Measurements from ENCODE around the gene USF3. TPM values are rescaled to one million over a fixed set of nuclear protein-coding genes. Genes with fewer than 3 reads are reported as not detected.

Gene USF3
- total RNA-seq, 1 donor from 2014 or later: 20.8 TPM

DNA sequence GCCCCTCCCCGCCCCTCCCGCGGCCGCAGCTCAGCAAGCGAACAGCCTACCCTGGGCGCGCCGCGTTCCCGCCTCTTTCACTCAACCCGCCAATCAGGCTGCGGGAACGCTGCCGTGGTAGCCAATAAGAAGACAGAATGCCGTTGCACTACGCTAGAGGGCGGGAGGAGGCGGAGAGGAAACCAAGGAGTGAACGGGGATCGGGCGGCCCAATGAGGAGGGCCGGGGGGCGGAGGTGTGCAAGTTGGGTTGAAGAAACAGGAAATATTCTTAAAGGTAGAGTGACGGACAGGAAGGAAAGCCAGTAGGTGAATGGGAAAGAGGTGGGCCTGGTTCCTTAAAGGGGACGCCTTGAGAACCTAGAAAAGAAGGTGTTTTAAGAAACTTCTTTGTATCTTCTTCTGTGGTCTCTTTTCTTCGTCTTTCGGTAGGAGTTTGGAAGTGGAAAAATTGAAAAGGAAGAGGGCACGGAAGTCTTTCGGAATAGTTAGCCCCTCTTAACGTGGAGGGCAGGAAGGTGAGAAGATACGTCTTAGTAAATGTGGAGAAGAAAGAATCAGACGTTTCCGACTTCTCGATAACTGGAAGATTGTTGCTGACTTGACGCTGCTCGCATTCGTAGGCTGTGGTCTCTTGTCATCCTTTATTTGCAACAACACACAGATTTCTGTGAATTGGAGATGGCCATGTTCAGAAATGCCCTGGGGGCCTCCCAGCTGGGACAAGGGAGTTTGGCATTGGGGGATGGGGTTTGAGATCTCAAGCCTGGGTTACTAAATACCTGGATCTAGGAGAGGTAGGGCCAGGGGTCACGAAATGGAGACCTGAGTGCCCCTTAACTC is 437 bp upstream of the USF3 start:
- no peak overlapping the region for H3K4me3 Mint-ChIP-seq
- H3K27me3 Mint-ChIP-seq: no peaks in the 10 kb centered on the region
- peak; percentile 99 for DNase-seq (ENCODE audit: extremely low spot score, unreplicated experiment)
- peaks cover 13% of the 10 kb centered on the region for H3K4me1 Mint-ChIP-seq (ENCODE audit: unreplicated experiment)
- H3K9me3 Mint-ChIP-seq: no peaks in the 10 kb centered on the region
- no peak overlapping the region for H3K27ac Mint-ChIP-seq
- H3K36me3 Mint-ChIP-seq: peaks cover 3% of the 10 kb centered on the region
- TF ChIP-seq, protein P1, sequence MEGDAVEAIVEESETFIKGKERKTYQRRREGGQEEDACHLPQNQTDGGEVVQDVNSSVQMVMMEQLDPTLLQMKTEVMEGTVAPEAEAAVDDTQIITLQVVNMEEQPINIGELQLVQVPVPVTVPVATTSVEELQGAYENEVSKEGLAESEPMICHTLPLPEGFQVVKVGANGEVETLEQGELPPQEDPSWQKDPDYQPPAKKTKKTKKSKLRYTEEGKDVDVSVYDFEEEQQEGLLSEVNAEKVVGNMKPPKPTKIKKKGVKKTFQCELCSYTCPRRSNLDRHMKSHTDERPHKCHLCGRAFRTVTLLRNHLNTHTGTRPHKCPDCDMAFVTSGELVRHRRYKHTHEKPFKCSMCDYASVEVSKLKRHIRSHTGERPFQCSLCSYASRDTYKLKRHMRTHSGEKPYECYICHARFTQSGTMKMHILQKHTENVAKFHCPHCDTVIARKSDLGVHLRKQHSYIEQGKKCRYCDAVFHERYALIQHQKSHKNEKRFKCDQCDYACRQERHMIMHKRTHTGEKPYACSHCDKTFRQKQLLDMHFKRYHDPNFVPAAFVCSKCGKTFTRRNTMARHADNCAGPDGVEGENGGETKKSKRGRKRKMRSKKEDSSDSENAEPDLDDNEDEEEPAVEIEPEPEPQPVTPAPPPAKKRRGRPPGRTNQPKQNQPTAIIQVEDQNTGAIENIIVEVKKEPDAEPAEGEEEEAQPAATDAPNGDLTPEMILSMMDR (conservative IDR thresholded peaks at IDR 0.05): no peak

DNA sequence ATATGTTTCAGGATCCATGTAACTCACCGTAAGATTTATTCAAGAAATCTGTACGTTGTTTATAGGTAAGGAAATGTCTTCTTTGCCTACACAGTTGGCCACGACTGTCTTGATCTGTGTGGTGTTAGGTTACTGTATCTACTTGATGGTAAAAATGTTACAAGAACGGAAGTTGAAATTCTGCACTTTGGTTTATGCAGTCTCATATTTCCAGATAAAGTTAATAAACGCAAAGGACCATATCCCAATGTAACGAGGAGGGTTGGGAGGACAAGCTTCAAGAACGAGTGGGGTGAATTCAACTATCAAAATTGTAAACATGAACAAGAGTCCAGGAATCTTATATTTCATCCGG is 1.0 kb downstream of the USF3 start:
- Mint-ChIP-seq H3K27ac (peak overlapping the region; percentile 89), H3K4me1 (ENCODE audit: unreplicated experiment) (peaks cover 13% of the 10 kb centered on the region), H3K9me3 (no peaks in the 10 kb centered on the region), H3K4me3 (peak overlapping the region; percentile 99), H3K36me3 (peaks cover 3% of the 10 kb centered on the region), H3K27me3 (no peaks in the 10 kb centered on the region)
- no peak for DNase-seq (ENCODE audit: extremely low spot score, unreplicated experiment)
- TF ChIP-seq, protein P1 (conservative IDR thresholded peaks at IDR 0.05): no peak

DNA sequence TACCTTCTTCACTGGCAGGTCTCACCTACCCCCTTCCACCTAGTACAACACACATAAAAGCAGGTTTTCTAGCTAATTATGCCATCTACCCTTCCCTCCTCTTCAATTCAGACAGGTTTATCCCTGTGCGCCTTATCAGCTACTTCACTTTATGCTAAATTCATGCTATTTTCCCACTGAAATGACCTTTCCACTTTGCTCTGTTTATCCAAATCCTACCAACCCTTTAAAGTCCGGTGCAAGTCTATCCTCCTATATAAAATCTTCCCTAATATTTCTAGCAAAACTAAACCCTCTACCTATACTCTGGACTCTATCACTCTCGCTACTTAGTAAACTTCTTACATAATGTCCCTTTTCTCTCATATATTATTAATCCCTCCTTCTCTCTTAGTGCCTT is 6.0 kb downstream of the USF3 start:
- Mint-ChIP-seq H3K9me3 (peaks cover 6% of the 10 kb centered on the region), H3K27ac (no peak overlapping the region), H3K4me3 (no peak overlapping the region), H3K36me3 (peaks cover 14% of the 10 kb centered on the region), H3K4me1 (ENCODE audit: unreplicated experiment) (peaks cover 12% of the 10 kb centered on the region), H3K27me3 (no peaks in the 10 kb centered on the region)
- DNase-seq (ENCODE audit: extremely low spot score, unreplicated experiment): no peak
- TF ChIP-seq, protein P1 (conservative IDR thresholded peaks at IDR 0.05): no peak

DNA sequence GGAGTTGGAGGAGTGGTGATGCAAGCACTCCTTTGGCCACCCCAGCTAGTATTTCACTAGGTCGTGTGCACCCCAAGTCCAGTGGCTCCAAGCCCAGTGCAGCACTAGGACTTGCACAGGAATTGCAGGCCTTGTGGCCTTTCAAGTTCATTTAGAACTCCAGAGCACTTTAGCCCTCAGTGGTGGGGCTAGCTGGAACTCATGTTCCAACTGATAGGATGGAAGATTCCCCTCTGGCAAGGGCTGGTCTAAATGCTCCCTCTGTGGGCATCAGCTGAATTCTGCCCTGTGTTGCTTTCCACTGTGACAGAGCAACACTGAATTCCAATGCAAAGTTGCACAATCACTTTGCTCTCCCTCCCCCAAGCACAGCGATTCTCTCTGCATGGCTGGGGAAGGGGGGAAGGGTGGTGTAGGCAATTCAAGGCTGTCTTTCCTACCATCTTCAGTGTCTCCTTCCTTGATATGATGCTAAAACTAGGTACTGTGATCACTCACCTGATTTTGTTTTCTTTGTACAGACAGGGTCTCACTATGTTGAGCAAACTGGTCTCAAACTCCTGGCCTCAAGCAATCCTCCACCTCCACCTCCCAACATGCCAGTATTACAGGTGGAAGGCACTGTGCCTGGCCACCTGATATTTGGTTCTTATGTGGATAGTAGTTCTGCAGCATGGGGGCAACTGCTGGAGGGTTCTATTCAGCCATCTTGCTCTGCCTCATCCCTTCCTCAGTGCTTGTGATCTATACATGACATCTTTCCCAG is 10.3 kb downstream of the USF3 start:
- Mint-ChIP-seq H3K9me3 (peaks cover 10% of the 10 kb centered on the region), H3K4me3 (no peak overlapping the region), H3K36me3 (peaks cover 30% of the 10 kb centered on the region), H3K27me3 (no peaks in the 10 kb centered on the region), H3K27ac (no peak overlapping the region), H3K4me1 (ENCODE audit: unreplicated experiment) (no peaks in the 10 kb centered on the region)
- DNase-seq (ENCODE audit: extremely low spot score, unreplicated experiment): no peak
- TF ChIP-seq, protein P1 (conservative IDR thresholded peaks at IDR 0.05): no peak

DNA sequence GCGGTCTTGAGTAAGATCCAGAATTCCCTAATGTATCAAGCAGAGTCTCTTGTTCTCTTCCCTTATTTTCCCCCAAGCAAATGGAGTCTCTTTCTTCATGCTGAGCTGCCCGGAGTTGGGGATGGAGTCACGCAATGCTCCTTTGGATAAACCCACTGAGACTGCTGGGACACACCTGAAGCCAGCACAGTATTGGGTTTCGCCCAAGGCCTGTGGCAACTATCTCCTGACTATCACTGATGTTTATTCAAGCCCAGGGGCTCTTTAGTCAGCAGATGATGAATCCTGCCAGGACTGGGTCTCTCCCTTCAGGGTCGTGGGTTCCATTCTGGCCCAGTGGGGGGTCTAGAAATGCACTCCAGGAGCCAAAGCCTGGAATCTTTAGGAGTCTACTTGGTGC is 11.3 kb downstream of the USF3 start:
- Mint-ChIP-seq H3K4me3 (no peak overlapping the region), H3K27ac (no peak overlapping the region), H3K9me3 (peaks cover 12% of the 10 kb centered on the region), H3K36me3 (peaks cover 30% of the 10 kb centered on the region), H3K4me1 (ENCODE audit: unreplicated experiment) (no peaks in the 10 kb centered on the region), H3K27me3 (no peaks in the 10 kb centered on the region)
- TF ChIP-seq, protein P1 (conservative IDR thresholded peaks at IDR 0.05): no peak
- no peak for DNase-seq (ENCODE audit: extremely low spot score, unreplicated experiment)
